Mesendoderm (in vitro differentiated cells): ENCODE data around the gene EIF2B5.

Source experiments
- DNase-seq: peaks from one replicate; pipeline ENCODE4 v3.0.0; 2013
- H2AK5ac ChIP-seq: 2 replicates; pipeline ENCODE4 v1.6.1; 2013; ENCODE audit warnings: low read length, inconsistent platforms
- H2BK120ac ChIP-seq: 2 replicates; pipeline ENCODE4 v1.6.1; 2013; ENCODE audit warnings: low read depth, mild to moderate bottlenecking, low read length, moderate library complexity, mixed read lengths
- H2BK15ac ChIP-seq: replicated peaks from 2 replicates; pipeline ENCODE4 v1.6.1; 2013; ENCODE audit warnings: low read depth, mild to moderate bottlenecking, moderate library complexity
- H2BK5ac ChIP-seq: 2 replicates; pipeline ENCODE4 v1.6.1; 2013; ENCODE audit warnings: low read length, inconsistent platforms
- H3K18ac ChIP-seq: 2 replicates; pipeline ENCODE4 v1.6.1; 2013; ENCODE audit warnings: mild to moderate bottlenecking, low read length, mixed read lengths
- H3K23ac ChIP-seq: one replicate; pipeline ENCODE4 v1.6.1; 2013; ENCODE audit warnings: low read length
- H3K27ac ChIP-seq: 2 replicates; pipeline ENCODE4 v1.5.1; 2013; ENCODE audit warnings: low read depth, mild to moderate bottlenecking, inconsistent platforms, low read length, moderate library complexity
- H3K27me3 ChIP-seq: 2 replicates; pipeline ENCODE4 v1.6.1; 2013; ENCODE audit warnings: low read length, control low read depth, mild to moderate bottlenecking, inconsistent platforms; ENCODE audit not compliant: insufficient read depth, poor library complexity
- H3K36me3 ChIP-seq: 2 replicates; pipeline ENCODE4 v1.6.1; 2013; ENCODE audit warnings: low read length, inconsistent platforms; ENCODE audit not compliant: control insufficient read depth, insufficient read depth
- H3K4ac ChIP-seq: one replicate; pipeline ENCODE4 v1.6.1; 2013; ENCODE audit warnings: low read depth, mild to moderate bottlenecking, low read length, moderate library complexity
- H3K4me1 ChIP-seq: 2 replicates; pipeline ENCODE4 v1.6.1; 2013; ENCODE audit warnings: low read depth, low read length, inconsistent platforms; ENCODE audit not compliant: control insufficient read depth
- H3K4me2 ChIP-seq: 2 replicates; pipeline ENCODE4 v1.6.1; 2013; ENCODE audit warnings: low read length
- H3K4me3 ChIP-seq: 2 replicates; pipeline ENCODE4 v1.5.1; 2013; ENCODE audit warnings: mild to moderate bottlenecking, low read length
- H3K56ac ChIP-seq: one replicate; pipeline ENCODE4 v1.6.1; 2013; ENCODE audit warnings: low read length
- H3K79me1 ChIP-seq: 2 replicates; pipeline ENCODE4 v1.6.1; 2013; ENCODE audit warnings: low read length, inconsistent platforms
- H3K79me2 ChIP-seq: 2 replicates; pipeline ENCODE4 v1.6.1; 2013; ENCODE audit warnings: mild to moderate bottlenecking, low read length; ENCODE audit not compliant: control insufficient read depth, insufficient read depth
- H3K9ac ChIP-seq: 2 replicates; pipeline ENCODE4 v1.6.1; 2013; ENCODE audit warnings: low read length, inconsistent platforms
- H4K5ac ChIP-seq: one replicate; pipeline ENCODE4 v1.6.1; 2013; ENCODE audit warnings: low read length
- H4K8ac ChIP-seq: one replicate; pipeline ENCODE4 v1.6.1; 2013; ENCODE audit warnings: low read depth, mild to moderate bottlenecking, control low read depth, low read length, moderate library complexity
- WGBS: extraction: QIAGEN DNeasy Blood & Tissue Kit; methylation state at CpG from one replicate; pipeline ENCODE4 v1.1.7; 2013; ENCODE audit warnings: low lambda C conversion rate, missing lambda C conversion rate; ENCODE audit not compliant: insufficient coverage; ENCODE audit errors: extremely low coverage; 5-methylcytosine and 5-hydroxymethylcytosine counted together

Gene EIF2B5

GRCh38 chr3:184165543-184165942 is 30.4 kb downstream of the EIF2B5 start:
- Histone ChIP-seq H3K36me3 (peaks cover 18% of the 10 kb centered on the region), H4K5ac (no peak overlapping the region), H3K79me1 (peaks cover 7% of the 10 kb centered on the region), H3K23ac (no peak overlapping the region), H2BK5ac (no peak overlapping the region), H3K79me2 (peaks cover 14% of the 10 kb centered on the region), H3K4me3 (no peak overlapping the region), H3K56ac (no peak overlapping the region), H3K27me3 (no peaks in the 10 kb centered on the region), H3K4me2 (no peak overlapping the region), H3K4me1 (no peaks in the 10 kb centered on the region), H3K27ac (no peak overlapping the region), H3K9ac (no peak overlapping the region), H3K18ac (no peak overlapping the region), H2BK120ac (no peak overlapping the region), H3K4ac (no peak overlapping the region), H2AK5ac (no peak overlapping the region), H2BK15ac (no peak overlapping the region), H4K8ac (no peak overlapping the region)
- no peak for DNase-seq
- WGBS = no CpG with 5 or more reads among the region's 3 CpGs

- no peaks in the 10 kb centered on the region for H3K27me3 ChIP-seq
- no peak overlapping the region for H2AK5ac ChIP-seq
- peaks cover 8% of the 10 kb centered on the region for H3K79me2 ChIP-seq
- no peak overlapping the region for H3K27ac ChIP-seq
- no peak overlapping the region for H3K56ac ChIP-seq
- DNase-seq = no peak
- no peak overlapping the region for H3K4me2 ChIP-seq
- H3K79me1 ChIP-seq = peaks cover 6% of the 10 kb centered on the region
- no peak overlapping the region for H4K8ac ChIP-seq
- H3K4me1 ChIP-seq = no peaks in the 10 kb centered on the region
- no peak overlapping the region for H3K9ac ChIP-seq
- no peak overlapping the region for H2BK15ac ChIP-seq
- H3K36me3 ChIP-seq = peaks cover 18% of the 10 kb centered on the region
- no peak overlapping the region for H2BK120ac ChIP-seq
- H3K4me3 ChIP-seq = no peak overlapping the region
- no peak overlapping the region for H3K23ac ChIP-seq
- WGBS = no CpG with 5 or more reads among the region's 6 CpGs
- no peak overlapping the region for H2BK5ac ChIP-seq
- H3K4ac ChIP-seq = no peak overlapping the region
- H4K5ac ChIP-seq = no peak overlapping the region
- no peak overlapping the region for H3K18ac ChIP-seq
Measured at GRCh38 chr3:184166671-184167070, 31.5 kb downstream of the EIF2B5 start.

GRCh38 chr3:184167786-184168185 is 32.6 kb downstream of the EIF2B5 start:
- Histone ChIP-seq H2AK5ac (no peak overlapping the region), H3K27ac (no peak overlapping the region), H3K4me2 (no peak overlapping the region), H3K27me3 (no peaks in the 10 kb centered on the region), H3K4me3 (no peak overlapping the region), H2BK120ac (no peak overlapping the region), H3K18ac (no peak overlapping the region), H3K23ac (no peak overlapping the region), H4K5ac (no peak overlapping the region), H3K36me3 (peaks cover 18% of the 10 kb centered on the region), H3K56ac (no peak overlapping the region), H2BK15ac (no peak overlapping the region), H3K79me1 (peaks cover 6% of the 10 kb centered on the region), H3K79me2 (peaks cover 2% of the 10 kb centered on the region), H3K4me1 (no peaks in the 10 kb centered on the region), H3K9ac (no peak overlapping the region), H2BK5ac (no peak overlapping the region), H3K4ac (no peak overlapping the region), H4K8ac (no peak overlapping the region)
- no CpG with 5 or more reads among the region's 8 CpGs for WGBS
- no peak for DNase-seq

- H3K4me3 ChIP-seq = no peak overlapping the region
Measured at GRCh38 chr3:184168363-184169120, 33.4 kb downstream of the EIF2B5 start.

GRCh38 chr3:184169896-184170875 is 35.0 kb downstream of the EIF2B5 start:
- DNase-seq = no peak
- Histone ChIP-seq H4K5ac (no peak overlapping the region), H3K56ac (no peak overlapping the region), H3K4me3 (no peak overlapping the region), H3K4me2 (no peak overlapping the region), H3K23ac (no peak overlapping the region), H3K79me2 (peaks cover 4% of the 10 kb centered on the region), H3K79me1 (no peaks in the 10 kb centered on the region), H3K27me3 (no peaks in the 10 kb centered on the region), H3K4me1 (no peaks in the 10 kb centered on the region), H2AK5ac (no peak overlapping the region), H4K8ac (no peak overlapping the region), H3K18ac (no peak overlapping the region), H3K9ac (no peak overlapping the region), H2BK5ac (no peak overlapping the region), H3K4ac (no peak overlapping the region), H2BK120ac (no peak overlapping the region), H3K36me3 (peaks cover 12% of the 10 kb centered on the region), H3K27ac (no peak overlapping the region), H2BK15ac (no peak overlapping the region)
- WGBS = no CpG with 5 or more reads among the region's 66 CpGs

More at GRCh38 chr3:184168363-184169120, 33.4 kb downstream of the EIF2B5 start:
- no peak overlapping the region for H4K5ac ChIP-seq
- no peak overlapping the region for H2BK5ac ChIP-seq
- no peak overlapping the region for H4K8ac ChIP-seq
- no peak overlapping the region for H2BK120ac ChIP-seq
- H3K56ac ChIP-seq = no peak overlapping the region
- no peak overlapping the region for H3K4me2 ChIP-seq
- H3K18ac ChIP-seq = no peak overlapping the region
- no peak for DNase-seq
- H3K36me3 ChIP-seq = peaks cover 17% of the 10 kb centered on the region
- H3K4me1 ChIP-seq = no peaks in the 10 kb centered on the region
- no peak overlapping the region for H3K4ac ChIP-seq
- H3K23ac ChIP-seq = no peak overlapping the region
- no CpG with 5 or more reads among the region's 9 CpGs for WGBS
- H3K79me1 ChIP-seq = peaks cover 6% of the 10 kb centered on the region
- H3K9ac ChIP-seq = no peak overlapping the region
- no peak overlapping the region for H2AK5ac ChIP-seq
- no peaks in the 10 kb centered on the region for H3K79me2 ChIP-seq
- H2BK15ac ChIP-seq = no peak overlapping the region
- H3K27ac ChIP-seq = no peak overlapping the region
- no peaks in the 10 kb centered on the region for H3K27me3 ChIP-seq
